ENCODE results near the gene CLEC17A. TPM values are rescaled to one million over a fixed set of nuclear protein-coding genes. Genes with fewer than 3 reads are reported as not detected.
"Not testable (repeated sequence)": the region's sequence is repeated elsewhere in the genome, so short reads cannot be mapped to it uniquely, and the experiment has no call there.

Gene CLEC17A
- total RNA-seq, 6 experiments from 2014 or later, result not detected

DNA sequence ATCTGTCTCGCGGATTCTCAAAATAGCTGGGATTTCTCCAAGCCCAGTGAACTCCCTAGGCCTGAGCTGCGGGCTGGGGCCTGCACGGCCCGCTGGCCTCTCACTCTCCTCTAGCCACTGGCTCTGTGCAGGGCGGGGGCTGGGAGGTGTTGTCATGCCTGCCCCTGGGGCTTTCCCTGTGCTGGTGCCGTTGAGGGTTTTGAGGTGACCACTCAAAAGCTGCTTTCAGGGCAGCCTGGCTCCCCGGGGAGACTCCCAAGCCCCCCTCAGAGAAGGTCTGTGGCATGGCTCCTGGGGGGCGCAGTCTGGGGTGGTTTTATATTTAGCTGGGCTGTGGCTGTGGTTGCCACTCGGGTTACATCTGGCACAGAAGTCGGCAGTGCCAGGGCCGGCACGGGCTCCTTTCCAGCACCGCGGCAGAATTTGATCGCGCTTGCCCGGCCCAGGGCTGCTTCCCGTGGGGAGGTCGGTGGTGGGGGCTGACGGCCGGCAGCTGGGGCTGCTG, 21.0 kb upstream of the CLEC17A start:
- no peaks in the 10 kb centered on the region for H3K27me3 ChIP-seq
- intact Hi-C loops (cut with DNase I), result no loop called here
- peak in 2 of 3 donors; percentile 54 to 56 for DNase-seq
- no peak overlapping the region for H3K4me3 ChIP-seq
- TF ChIP-seq, protein P1, sequence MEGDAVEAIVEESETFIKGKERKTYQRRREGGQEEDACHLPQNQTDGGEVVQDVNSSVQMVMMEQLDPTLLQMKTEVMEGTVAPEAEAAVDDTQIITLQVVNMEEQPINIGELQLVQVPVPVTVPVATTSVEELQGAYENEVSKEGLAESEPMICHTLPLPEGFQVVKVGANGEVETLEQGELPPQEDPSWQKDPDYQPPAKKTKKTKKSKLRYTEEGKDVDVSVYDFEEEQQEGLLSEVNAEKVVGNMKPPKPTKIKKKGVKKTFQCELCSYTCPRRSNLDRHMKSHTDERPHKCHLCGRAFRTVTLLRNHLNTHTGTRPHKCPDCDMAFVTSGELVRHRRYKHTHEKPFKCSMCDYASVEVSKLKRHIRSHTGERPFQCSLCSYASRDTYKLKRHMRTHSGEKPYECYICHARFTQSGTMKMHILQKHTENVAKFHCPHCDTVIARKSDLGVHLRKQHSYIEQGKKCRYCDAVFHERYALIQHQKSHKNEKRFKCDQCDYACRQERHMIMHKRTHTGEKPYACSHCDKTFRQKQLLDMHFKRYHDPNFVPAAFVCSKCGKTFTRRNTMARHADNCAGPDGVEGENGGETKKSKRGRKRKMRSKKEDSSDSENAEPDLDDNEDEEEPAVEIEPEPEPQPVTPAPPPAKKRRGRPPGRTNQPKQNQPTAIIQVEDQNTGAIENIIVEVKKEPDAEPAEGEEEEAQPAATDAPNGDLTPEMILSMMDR (IDR thresholded peaks at IDR 0.05), result no peak
- no peak for TF ChIP-seq POLR2A (IDR thresholded peaks at IDR 0.05)
- peaks cover 0 to 7% (median 0%) of the 10 kb centered on the region in 4 donors for H3K4me1 ChIP-seq
- 20% methylated on average over 3 of the region's 22 CpGs for WGBS (ENCODE audit: insufficient coverage, low coverage, low lambda C conversion rate, missing lambda C conversion rate)
- no peaks in the 10 kb centered on the region for H3K9me3 ChIP-seq
- ATAC-seq, result peak in 3 of 4 donors; percentile 12 to 74 (median 49)
- peaks cover 0 to 16% (median 0%) of the 10 kb centered on the region in 4 donors for H3K36me3 ChIP-seq
- H3K27ac ChIP-seq, result no peak overlapping the region

DNA sequence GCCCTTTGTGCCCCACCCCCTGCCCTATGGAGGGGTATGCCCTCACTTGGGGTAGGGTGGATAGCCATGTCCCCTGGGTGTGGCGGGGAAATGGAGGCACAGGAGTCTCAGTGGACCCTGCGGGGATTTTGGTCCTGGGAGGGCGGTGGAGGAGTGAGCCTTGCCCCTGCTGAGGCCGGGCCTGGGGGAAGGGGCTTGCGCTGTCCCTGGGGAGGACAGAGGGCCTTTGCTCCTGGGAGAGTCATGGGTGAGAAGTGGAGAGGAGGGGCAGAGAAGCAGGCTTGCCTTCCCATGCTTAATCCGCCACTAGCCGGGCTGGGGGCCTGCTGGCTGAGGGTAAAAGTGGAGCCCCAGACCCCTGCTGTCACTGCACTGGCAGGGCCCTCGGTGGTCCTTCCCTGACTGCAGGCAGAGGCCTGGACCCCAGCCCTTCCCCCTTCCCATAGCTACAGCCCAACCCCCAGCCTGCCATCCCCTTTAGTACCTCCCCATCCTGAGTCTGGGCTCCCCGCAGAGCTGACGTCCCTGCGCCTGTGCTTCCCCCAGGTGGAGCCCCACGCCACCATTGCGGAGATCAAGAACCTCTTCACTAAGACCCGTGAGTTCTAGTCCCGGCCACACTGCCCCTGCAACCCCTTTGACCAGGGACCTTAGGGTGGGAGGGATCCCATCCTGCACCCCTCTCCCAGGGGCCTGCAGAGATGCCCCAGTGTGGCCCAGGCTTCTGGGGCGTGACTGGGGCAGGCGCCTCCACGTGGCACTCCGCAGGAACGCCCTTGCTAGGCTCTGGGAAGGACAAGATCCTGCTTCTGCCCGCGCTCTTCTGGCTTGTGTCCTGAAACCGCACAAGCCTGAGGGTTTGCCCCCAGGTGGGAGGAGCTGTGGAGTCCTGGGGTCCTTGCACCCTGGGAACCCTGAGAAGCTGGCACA, 20.0 kb upstream of the CLEC17A start:
- WGBS (ENCODE audit: insufficient coverage, low coverage, low lambda C conversion rate, missing lambda C conversion rate), result 75% methylated on average over 8 of the region's 23 CpGs
- H3K9me3 ChIP-seq, result no peaks in the 10 kb centered on the region
- TF ChIP-seq, protein P1 (IDR thresholded peaks at IDR 0.05), result no peak
- TF ChIP-seq POLR2A (IDR thresholded peaks at IDR 0.05), result no peak
- no peak for ATAC-seq
- DNase-seq, result no peak
- intact Hi-C loops (cut with DNase I), result no loop called here
- peaks cover 0 to 16% (median 0%) of the 10 kb centered on the region in 4 donors for H3K36me3 ChIP-seq
- H3K4me3 ChIP-seq, result no peak overlapping the region
- H3K27me3 ChIP-seq, result no peaks in the 10 kb centered on the region
- H3K4me1 ChIP-seq, result peaks cover 0 to 6% (median 0%) of the 10 kb centered on the region in 4 donors
- no peak overlapping the region for H3K27ac ChIP-seq

DNA sequence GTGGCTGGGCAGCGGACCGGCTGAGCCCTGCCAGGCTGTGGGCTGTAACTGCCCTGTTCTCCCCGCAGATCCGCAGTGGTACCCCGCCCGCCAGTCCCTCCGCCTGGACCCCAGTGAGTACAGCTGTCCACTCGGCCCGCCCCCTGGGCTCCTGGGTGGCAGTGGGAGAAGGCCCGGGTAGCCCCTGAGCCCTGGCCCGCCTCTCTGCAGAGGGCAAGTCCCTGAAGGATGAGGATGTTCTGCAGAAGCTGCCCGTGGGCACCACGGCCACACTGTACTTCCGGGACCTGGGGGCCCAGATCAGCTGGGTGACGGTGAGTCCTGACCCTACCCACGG, 19.3 kb upstream of the CLEC17A start:
- H3K27ac ChIP-seq, result no peak overlapping the region
- H3K4me3 ChIP-seq, result no peak overlapping the region
- DNase-seq (no peak), ATAC-seq (no peak)
- no peaks in the 10 kb centered on the region for H3K27me3 ChIP-seq
- H3K4me1 ChIP-seq, result peaks cover 0 to 6% (median 0%) of the 10 kb centered on the region in 4 donors
- TF ChIP-seq, protein P1 (IDR thresholded peaks at IDR 0.05), result no peak
- no peak for TF ChIP-seq POLR2A (IDR thresholded peaks at IDR 0.05)
- H3K36me3 ChIP-seq, result peaks cover 0 to 16% (median 0%) of the 10 kb centered on the region in 4 donors
- H3K9me3 ChIP-seq, result no peaks in the 10 kb centered on the region
- intact Hi-C loops (cut with DNase I), result no loop called here
- WGBS (ENCODE audit: insufficient coverage, low coverage, low lambda C conversion rate, missing lambda C conversion rate), result no CpG with 5 or more reads among the region's 16 CpGs

DNA sequence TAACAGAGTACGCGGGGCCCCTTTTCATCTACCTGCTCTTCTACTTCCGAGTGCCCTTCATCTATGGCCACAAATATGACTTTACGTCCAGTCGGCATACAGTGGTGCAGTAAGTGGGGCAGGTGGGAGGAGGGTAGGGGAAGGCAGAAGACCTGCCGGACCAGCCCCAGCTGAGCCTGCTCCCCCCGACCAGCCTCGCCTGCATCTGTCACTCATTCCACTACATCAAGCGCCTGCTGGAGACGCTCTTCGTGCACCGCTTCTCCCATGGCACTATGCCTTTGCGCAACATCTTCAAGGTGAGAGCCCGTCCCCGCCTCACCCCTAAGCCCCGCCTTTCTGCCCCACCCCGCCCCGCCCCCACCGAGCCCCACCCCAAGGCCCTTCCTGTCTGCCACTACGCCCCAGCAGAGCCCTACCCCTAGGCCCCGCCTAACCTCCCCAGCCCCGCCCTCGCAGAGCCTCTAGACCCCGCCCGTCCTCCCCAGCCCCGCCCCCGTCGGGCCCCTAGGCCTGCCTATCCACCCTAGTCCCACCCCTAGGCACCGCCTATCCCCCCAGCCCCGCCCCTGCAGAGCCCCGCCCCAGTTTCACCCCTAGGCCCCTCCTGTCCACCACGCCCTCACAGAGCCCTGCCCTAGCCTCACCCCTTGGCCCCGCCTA, 18.8 kb upstream of the CLEC17A start:
- TF ChIP-seq, protein P1 (IDR thresholded peaks at IDR 0.05), result no peak
- no peak for TF ChIP-seq POLR2A (IDR thresholded peaks at IDR 0.05)
- no peak for DNase-seq
- Histone ChIP-seq H3K4me3 (no peak overlapping the region), H3K36me3 (peaks cover 0 to 16% (median 0%) of the 10 kb centered on the region in 4 donors), H3K27me3 (no peaks in the 10 kb centered on the region), H3K4me1 (peaks cover 0 to 6% (median 0%) of the 10 kb centered on the region in 4 donors), H3K27ac (no peak overlapping the region), H3K9me3 (no peaks in the 10 kb centered on the region)
- intact Hi-C loops (cut with DNase I), result no loop called here
- WGBS (ENCODE audit: insufficient coverage, low coverage, low lambda C conversion rate, missing lambda C conversion rate), result 82% methylated on average over 21 of the region's 33 CpGs
- peak in 3 of 4 donors; percentile 4 to 30 (median 8) for ATAC-seq

DNA sequence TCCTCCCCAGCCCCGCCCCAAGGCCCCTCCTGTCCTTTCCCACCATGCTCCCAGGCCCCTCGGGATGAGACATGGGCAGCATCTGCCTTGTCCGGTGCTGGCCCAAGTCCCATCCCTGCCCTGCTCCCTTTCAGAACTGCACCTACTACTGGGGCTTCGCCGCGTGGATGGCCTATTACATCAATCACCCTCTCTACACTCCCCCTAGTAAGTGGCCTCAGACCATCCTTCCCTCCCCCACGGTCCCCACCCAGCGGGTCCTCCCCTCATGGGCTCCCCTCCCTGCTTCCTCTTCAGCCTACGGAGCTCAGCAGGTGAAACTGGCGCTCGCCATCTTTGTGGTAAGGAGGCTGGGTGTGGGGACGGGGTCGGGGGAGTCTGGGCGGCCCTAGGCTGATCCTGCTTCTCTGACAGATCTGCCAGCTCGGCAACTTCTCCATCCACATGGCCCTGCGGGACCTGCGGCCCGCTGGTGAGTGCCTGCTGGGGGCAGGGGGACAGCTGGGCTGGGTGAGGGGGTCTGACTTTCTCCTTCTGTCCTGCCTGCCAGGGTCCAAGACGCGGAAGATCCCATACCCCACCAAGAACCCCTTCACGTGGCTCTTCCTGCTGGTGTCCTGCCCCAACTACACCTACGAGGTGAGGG, 18.1 kb upstream of the CLEC17A start:
- intact Hi-C loops (cut with DNase I), result not testable (repeated sequence)
- WGBS (ENCODE audit: insufficient coverage, low coverage, low lambda C conversion rate, missing lambda C conversion rate), result 84% methylated on average over 13 of the region's 22 CpGs
- H3K36me3 ChIP-seq, result peaks cover 0 to 16% (median 0%) of the 10 kb centered on the region in 4 donors

More for the DNA sequence above, 18.1 kb upstream of the CLEC17A start:
- H3K4me3 ChIP-seq, H3K4me1 ChIP-seq, H3K27me3 ChIP-seq, H3K9me3 ChIP-seq, DNase-seq, ATAC-seq, H3K27ac ChIP-seq: not testable (repeated sequence)
